IPS-18a (cell line): Measurements from ENCODE around the gene MAST4.

Experiments
- H3K27ac ChIP-seq: one replicate; pipeline ENCODE4 v1.5.1; 2013; ENCODE audit warnings: low read length
- H3K27me3 ChIP-seq: one replicate; pipeline ENCODE4 v1.6.1; 2013; ENCODE audit warnings: mild to moderate bottlenecking, low read length; ENCODE audit not compliant: control insufficient read depth, insufficient read depth
- H3K36me3 ChIP-seq: one replicate; pipeline ENCODE4 v1.6.1; 2013; ENCODE audit warnings: low read depth, low read length; ENCODE audit not compliant: control insufficient read depth
- H3K4me1 ChIP-seq: one replicate; pipeline ENCODE4 v1.6.1; 2013; ENCODE audit warnings: low read depth, low read length; ENCODE audit not compliant: control insufficient read depth
- H3K4me3 ChIP-seq: one replicate; pipeline ENCODE4 v1.5.1; 2013; ENCODE audit warnings: low read length
- H3K9ac ChIP-seq: one replicate; pipeline ENCODE4 v1.6.1; 2013; ENCODE audit warnings: mild to moderate bottlenecking, low read length, moderate library complexity
- H3K9me3 ChIP-seq: one replicate; pipeline ENCODE4 v1.6.1; 2013; ENCODE audit warnings: low read depth, low read length; ENCODE audit not compliant: control insufficient read depth

The MAST4 gene

GRCh38 chr5:66985417-66985816, 389.2 kb downstream of the MAST4 start:
- Histone ChIP-seq H3K27me3 (no peaks in the 10 kb centered on the region), H3K4me3 (no peak overlapping the region), H3K27ac (no peak overlapping the region), H3K36me3 (no peaks in the 10 kb centered on the region), H3K4me1 (peaks cover 7% of the 10 kb centered on the region), H3K9ac (no peak overlapping the region), H3K9me3 (no peaks in the 10 kb centered on the region)

DNA sequence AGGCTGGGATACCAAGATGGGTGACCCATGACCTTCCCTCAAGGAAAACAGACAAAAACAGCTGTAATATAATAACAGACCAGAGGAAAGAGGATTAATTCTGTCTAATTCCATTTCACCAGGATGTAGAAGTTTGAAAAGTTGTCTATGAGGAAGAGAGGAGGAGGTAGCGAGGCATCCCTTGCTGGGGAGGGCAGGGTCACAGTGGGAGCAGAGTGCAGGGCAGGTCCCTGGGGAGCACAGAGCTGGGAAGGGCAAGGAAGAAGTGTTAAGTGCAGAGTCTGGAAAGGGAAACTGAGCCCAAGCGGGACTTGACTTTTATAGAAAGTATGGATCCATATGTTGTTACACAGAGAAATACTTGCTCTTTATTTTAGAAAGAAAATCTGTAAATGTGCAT, 389.8 kb downstream of the MAST4 start:
- Histone ChIP-seq H3K36me3 (no peaks in the 10 kb centered on the region), H3K27me3 (no peaks in the 10 kb centered on the region), H3K9ac (no peak overlapping the region), H3K9me3 (no peaks in the 10 kb centered on the region), H3K4me3 (no peak overlapping the region), H3K4me1 (peaks cover 7% of the 10 kb centered on the region), H3K27ac (no peak overlapping the region)

- Histone ChIP-seq H3K36me3 (no peaks in the 10 kb centered on the region), H3K9ac (no peak overlapping the region)
These were observed 390.3 kb downstream of the MAST4 start for GRCh38 chr5:66986534-66986933.

DNA sequence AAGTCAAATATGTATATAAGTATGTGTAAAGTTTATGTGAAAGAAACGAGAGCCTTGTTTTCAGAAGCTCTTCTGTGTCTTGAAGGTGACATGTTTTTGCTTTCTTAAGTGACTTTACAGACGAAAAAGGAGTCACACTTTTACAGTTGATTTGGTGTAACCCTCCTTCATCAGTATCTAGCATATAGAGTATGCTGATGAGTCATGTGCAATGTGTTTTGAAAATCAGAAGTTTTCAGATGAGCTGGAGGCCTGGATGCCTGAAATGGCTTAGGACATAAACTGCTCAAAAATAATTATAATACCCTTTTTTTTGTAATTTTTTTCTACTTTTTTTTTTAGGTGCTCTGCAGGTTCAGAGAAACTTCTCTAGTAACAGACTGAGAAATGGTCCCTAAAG, 390.9 kb downstream of the MAST4 start:
- no peak overlapping the region for H3K4me3 ChIP-seq

More at GRCh38 chr5:66986534-66986933, 390.3 kb downstream of the MAST4 start:
- H3K27ac ChIP-seq: no peak overlapping the region
- no peaks in the 10 kb centered on the region for H3K9me3 ChIP-seq
- H3K27me3 ChIP-seq: no peaks in the 10 kb centered on the region
- H3K4me1 ChIP-seq: peaks cover 7% of the 10 kb centered on the region
- H3K4me3 ChIP-seq: no peak overlapping the region

GRCh38 chr5:66987540-66987939, 391.3 kb downstream of the MAST4 start:
- Histone ChIP-seq H3K9me3 (no peaks in the 10 kb centered on the region), H3K36me3 (no peaks in the 10 kb centered on the region), H3K4me3 (no peak overlapping the region), H3K9ac (no peak overlapping the region), H3K27ac (no peak overlapping the region), H3K27me3 (no peaks in the 10 kb centered on the region), H3K4me1 (peaks cover 7% of the 10 kb centered on the region)

More for the DNA sequence above, 390.9 kb downstream of the MAST4 start:
- H3K4me1 ChIP-seq: peaks cover 7% of the 10 kb centered on the region
- H3K9me3 ChIP-seq: no peaks in the 10 kb centered on the region
- H3K27ac ChIP-seq: no peak overlapping the region
- H3K9ac ChIP-seq: no peak overlapping the region
- H3K36me3 ChIP-seq: no peaks in the 10 kb centered on the region
- no peaks in the 10 kb centered on the region for H3K27me3 ChIP-seq

GRCh38 chr5:66987949-66988838, 392.0 kb downstream of the MAST4 start:
- Histone ChIP-seq H3K9me3 (no peaks in the 10 kb centered on the region), H3K27me3 (no peaks in the 10 kb centered on the region), H3K4me3 (no peak overlapping the region), H3K27ac (no peak overlapping the region), H3K36me3 (no peaks in the 10 kb centered on the region), H3K4me1 (peaks cover 7% of the 10 kb centered on the region), H3K9ac (no peak overlapping the region)

DNA sequence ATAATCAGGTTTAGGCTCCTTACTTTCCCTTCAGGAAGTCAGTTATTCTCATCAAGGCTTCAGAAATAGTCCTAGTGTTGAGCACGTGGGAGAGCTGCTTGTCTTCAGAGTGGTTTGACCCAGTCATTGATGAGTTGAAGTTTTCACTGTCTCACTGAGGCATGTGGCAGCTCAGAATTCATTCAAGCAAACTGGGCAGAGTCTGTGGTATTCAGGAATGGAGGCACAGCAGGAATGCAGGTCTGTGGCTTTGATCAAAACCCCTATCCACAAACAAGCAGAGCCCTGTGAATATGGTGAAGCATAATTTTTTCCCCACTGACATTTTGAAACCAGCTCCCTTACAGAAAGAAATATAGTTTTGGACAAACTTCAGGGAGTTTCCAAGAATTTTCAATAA, 393.1 kb downstream of the MAST4 start:
- Histone ChIP-seq H3K27ac (no peak overlapping the region), H3K4me1 (peaks cover 7% of the 10 kb centered on the region), H3K9ac (no peak overlapping the region), H3K27me3 (no peaks in the 10 kb centered on the region), H3K9me3 (no peaks in the 10 kb centered on the region), H3K36me3 (no peaks in the 10 kb centered on the region), H3K4me3 (no peak overlapping the region)

GRCh38 chr5:66989781-66990180, 393.6 kb downstream of the MAST4 start:
- Histone ChIP-seq H3K27ac (no peak overlapping the region), H3K9ac (no peak overlapping the region), H3K4me3 (no peak overlapping the region), H3K4me1 (peaks cover 7% of the 10 kb centered on the region), H3K9me3 (no peaks in the 10 kb centered on the region), H3K36me3 (no peaks in the 10 kb centered on the region), H3K27me3 (no peaks in the 10 kb centered on the region)

- H3K9me3 ChIP-seq: no peaks in the 10 kb centered on the region
- H3K4me1 ChIP-seq: peaks cover 3% of the 10 kb centered on the region
- H3K36me3 ChIP-seq: no peaks in the 10 kb centered on the region
- no peak overlapping the region for H3K4me3 ChIP-seq
- no peaks in the 10 kb centered on the region for H3K27me3 ChIP-seq
- H3K27ac ChIP-seq: no peak overlapping the region
- no peak overlapping the region for H3K9ac ChIP-seq
These were observed 395.6 kb downstream of the MAST4 start for GRCh38 chr5:66991746-66992145.

GRCh38 chr5:66992547-66992946, 396.4 kb downstream of the MAST4 start:
- no peaks in the 10 kb centered on the region for H3K9me3 ChIP-seq

DNA sequence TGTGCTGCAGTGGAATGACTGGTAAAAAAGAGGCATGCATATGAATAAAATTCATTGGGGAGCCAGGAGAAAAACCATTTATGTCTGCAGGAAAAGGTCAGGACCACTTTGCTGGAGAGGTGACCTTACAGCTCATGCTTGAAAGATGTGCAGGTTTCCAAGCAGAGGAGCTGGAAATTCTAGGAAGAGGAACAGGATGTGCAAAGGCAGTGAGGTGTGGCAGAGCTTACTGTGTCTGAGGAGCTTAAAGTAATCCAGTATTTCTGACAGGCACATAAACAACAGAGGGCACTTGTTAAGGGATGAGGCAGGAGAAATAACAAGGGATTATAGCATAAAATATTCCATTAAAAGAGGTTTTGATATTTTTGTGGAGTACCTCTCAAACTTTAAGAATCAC, 397.3 kb downstream of the MAST4 start:
- H3K9ac ChIP-seq: no peak overlapping the region
- no peaks in the 10 kb centered on the region for H3K9me3 ChIP-seq
- H3K4me1 ChIP-seq: peaks cover 3% of the 10 kb centered on the region
- no peaks in the 10 kb centered on the region for H3K27me3 ChIP-seq
- H3K4me3 ChIP-seq: no peak overlapping the region
- no peak overlapping the region for H3K27ac ChIP-seq
- no peaks in the 10 kb centered on the region for H3K36me3 ChIP-seq

More at GRCh38 chr5:66992547-66992946, 396.4 kb downstream of the MAST4 start:
- no peak overlapping the region for H3K4me3 ChIP-seq
- no peak overlapping the region for H3K9ac ChIP-seq
- no peaks in the 10 kb centered on the region for H3K27me3 ChIP-seq
- H3K4me1 ChIP-seq: peaks cover 3% of the 10 kb centered on the region
- no peaks in the 10 kb centered on the region for H3K36me3 ChIP-seq
- H3K27ac ChIP-seq: no peak overlapping the region

- Histone ChIP-seq H3K36me3 (no peaks in the 10 kb centered on the region), H3K4me3 (no peak overlapping the region), H3K4me1 (peaks cover 3% of the 10 kb centered on the region), H3K27ac (no peak overlapping the region), H3K9me3 (no peaks in the 10 kb centered on the region), H3K27me3 (no peaks in the 10 kb centered on the region), H3K9ac (no peak overlapping the region)
These were observed 397.7 kb downstream of the MAST4 start for GRCh38 chr5:66993882-66994281.
